ENCODE results near the gene STK11.

STK11 gene

GRCh38 chr19:1205114-1206099, at the start of gene STK11:
Gene STK11, plus strand, starts transcription at chr19:1205778. Its CDS starts 1,136 bp downstream, at chr19:1206914.
- peak; percentile 90 for DNase-seq (ENCODE audit: low read depth, low spot score)

GRCh38 chr19:1156305-1156801, 49.2 kb upstream of the STK11 start:
- no peak for DNase-seq (ENCODE audit: low read depth, low spot score)

GRCh38 chr19:1156830-1157615, 48.6 kb upstream of the STK11 start:
- DNase-seq (ENCODE audit: low read depth, low spot score), result no peak

- no peak for DNase-seq (ENCODE audit: low read depth, low spot score)
These were observed 47.4 kb upstream of the STK11 start for GRCh38 chr19:1157931-1158884.

GRCh38 chr19:1158885-1159448, 46.6 kb upstream of the STK11 start:
- DNase-seq (ENCODE audit: low read depth, low spot score), result no peak

GRCh38 chr19:1159864-1160595, 45.5 kb upstream of the STK11 start:
- DNase-seq (ENCODE audit: low read depth, low spot score), result no peak

- DNase-seq (ENCODE audit: low read depth, low spot score), result no peak
These were observed 43.9 kb upstream of the STK11 start for GRCh38 chr19:1161716-1162115.

- no peak for DNase-seq (ENCODE audit: low read depth, low spot score)
These were observed 42.9 kb upstream of the STK11 start for GRCh38 chr19:1162404-1163282.

GRCh38 chr19:1163283-1163933, 42.2 kb upstream of the STK11 start:
- no peak for DNase-seq (ENCODE audit: low read depth, low spot score)

GRCh38 chr19:1163934-1164683, 41.5 kb upstream of the STK11 start:
- DNase-seq (ENCODE audit: low read depth, low spot score), result no peak

GRCh38 chr19:1164684-1165531, 40.7 kb upstream of the STK11 start:
- DNase-seq (ENCODE audit: low read depth, low spot score), result no peak

- no peak for DNase-seq (ENCODE audit: low read depth, low spot score)
These were observed 38.6 kb upstream of the STK11 start for GRCh38 chr19:1166872-1167573.

GRCh38 chr19:1167687-1168571, 37.6 kb upstream of the STK11 start:
- DNase-seq (ENCODE audit: low read depth, low spot score), result no peak

- DNase-seq (ENCODE audit: low read depth, low spot score), result no peak
These were observed 36.8 kb upstream of the STK11 start for GRCh38 chr19:1168572-1169410.

Measured in brain pericyte (primary cell).